Colon (tissue), 2 donors: Measurements from ENCODE around the gene VAV2.

Source experiments
- FAIRE-seq: peaks from 2 replicates; lab custom pipeline; 2012; peaks lifted over from hg19 to GRCh38; lab: Jason Lieb, UNC
- donor health status: control.
- donor health status: control.

The VAV2 gene

DNA sequence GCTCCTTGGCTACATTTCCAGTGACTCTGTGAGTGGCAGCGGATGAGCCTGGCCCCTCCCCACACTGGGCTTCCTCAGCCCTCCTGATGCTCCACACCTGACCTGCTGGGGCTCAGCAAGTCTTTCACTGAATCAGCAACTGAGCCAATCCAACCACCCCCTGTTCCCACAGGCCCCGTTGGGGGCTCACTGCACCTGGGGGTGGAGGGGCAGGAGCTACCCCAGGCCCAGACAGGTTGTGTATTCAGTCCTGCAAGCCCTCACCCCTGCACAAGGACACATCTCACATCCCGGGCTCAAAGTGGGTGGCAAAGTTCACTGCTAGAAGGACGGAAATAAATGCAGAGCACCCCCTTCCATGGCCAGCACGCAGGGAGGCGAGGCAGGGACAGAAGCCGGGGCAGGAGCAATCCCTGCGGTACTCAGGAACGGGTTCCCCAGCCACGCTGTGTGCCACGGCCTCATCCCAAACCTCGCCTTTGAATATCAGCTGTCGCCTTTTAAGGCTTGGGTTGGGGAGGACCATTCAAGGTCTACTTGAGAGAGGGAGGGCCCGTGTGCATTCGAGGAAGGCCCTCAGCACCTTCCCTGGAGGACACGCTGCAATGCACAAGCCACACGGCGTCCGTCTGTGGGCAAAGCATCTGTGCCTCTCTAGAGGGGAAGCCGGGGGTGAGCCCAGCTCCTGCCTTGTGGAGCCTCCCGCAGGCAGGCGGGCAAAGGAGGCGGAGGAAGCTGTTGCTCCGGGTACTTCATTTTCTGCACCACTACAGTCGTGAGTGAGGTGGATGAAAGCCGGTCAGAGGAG lies 179.0 kb downstream of the VAV2 start:
- no peak for FAIRE-seq

DNA sequence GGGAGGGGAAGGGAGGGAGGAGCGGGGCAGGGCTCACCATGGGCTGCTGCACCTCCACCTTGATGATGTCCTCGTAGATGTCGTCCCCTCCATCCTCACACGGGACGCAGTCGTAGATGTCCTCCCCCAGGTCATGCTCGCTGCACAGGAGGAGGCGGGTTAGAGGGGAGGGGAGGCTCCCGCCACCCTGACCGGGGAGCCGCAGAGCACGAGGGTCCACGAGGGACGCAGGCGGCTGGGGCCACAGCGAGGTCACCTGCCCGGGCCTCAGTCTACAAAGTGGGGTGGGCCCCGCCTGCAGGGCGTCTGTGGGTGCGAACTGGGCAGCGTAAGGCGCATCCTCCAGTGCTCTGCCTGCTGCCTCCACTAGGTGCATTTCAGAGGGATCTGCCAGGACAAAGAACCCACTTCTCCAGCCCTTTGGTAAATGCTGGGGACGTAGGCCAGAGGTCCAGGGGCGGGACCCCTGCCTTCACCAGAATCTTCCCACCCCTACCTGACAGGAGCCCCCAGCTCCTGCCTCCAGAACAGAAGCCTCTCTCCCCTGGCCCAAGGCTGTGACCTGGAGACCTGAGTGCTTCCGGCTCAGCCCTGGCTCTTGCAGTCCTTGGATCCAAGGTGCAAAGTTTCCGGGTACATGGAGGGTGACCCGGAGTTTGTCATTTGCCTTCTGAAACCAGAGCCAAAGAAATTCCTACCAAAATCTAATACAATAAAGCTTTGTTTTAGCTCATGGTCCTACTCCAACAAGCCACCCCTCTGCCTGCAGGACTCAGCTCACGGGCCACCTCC lies 179.9 kb downstream of the VAV2 start:
- FAIRE-seq = no peak

DNA sequence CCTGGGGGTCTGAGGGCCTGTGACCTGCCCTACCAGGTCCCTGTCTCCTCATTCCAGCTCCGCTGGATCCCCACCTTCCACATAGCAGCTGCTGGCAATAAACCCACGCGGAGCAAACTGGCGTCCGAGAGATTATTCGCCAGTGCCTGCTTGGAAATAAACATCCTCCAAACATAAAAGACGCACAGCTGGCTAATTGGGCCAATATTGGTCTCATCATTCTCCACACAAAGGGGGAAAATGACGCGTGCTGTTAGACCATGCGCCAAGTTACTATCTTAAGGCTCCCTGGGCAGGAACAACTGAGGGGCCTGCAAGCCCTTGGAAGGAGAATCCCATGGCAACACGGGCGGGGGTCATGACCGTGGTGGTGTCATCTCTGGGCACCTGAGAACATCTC lies 180.7 kb downstream of the VAV2 start:
- no peak for FAIRE-seq

DNA sequence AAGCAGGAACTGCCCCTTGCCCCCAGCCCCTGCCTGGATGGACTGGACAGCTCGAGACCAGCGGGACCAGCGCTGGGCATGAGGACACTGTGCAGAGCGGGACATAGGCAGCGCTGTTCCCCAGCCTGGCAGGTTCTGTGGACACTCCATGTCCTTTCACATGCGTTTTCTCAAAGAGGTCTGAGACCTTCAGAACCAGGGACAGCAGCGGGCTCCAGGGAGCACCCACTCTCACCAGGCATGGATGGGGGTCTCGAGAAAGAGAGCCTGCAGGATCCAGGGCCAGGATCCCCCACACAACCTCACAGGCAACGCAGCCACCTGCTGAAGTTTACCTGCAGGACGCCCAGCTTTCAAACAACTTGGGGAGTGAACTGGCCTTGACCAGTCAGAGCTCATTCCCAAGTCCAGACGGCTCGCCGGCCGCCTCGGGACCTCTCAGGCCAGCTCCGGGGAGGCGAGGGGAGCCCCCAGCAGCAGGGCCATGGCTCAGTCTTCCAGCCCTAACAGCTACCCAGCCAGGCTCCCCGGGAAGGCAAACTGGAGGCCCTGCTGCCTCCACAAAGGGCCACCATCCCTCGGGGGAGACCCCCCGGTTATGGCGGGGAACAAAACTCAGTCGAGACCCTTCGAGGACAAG lies 181.4 kb downstream of the VAV2 start:
- no peak for FAIRE-seq

- no peak for FAIRE-seq
Measured at GRCh38 chr9:133809335-133809734, 182.8 kb downstream of the VAV2 start.

DNA sequence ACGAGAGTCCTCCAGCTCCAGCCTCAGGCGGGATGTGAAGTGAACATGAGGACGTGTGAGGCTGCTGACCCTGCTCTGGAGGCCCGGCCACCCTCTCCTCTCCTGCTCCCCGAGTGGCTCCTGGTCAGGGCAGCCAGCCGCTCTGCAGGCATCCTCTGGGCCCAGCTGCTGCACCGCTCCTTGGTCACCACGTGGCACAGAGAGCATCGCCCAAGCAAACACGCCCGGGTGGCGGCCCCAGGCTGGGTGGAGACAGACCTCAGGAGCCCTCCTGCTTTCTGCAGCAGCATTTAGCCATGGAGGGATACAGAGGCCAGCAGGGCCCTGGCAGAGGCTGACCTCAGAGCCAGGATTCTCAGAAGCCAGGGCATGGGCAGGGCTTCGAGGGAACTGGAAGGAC lies 184.3 kb downstream of the VAV2 start:
- FAIRE-seq = no peak

DNA sequence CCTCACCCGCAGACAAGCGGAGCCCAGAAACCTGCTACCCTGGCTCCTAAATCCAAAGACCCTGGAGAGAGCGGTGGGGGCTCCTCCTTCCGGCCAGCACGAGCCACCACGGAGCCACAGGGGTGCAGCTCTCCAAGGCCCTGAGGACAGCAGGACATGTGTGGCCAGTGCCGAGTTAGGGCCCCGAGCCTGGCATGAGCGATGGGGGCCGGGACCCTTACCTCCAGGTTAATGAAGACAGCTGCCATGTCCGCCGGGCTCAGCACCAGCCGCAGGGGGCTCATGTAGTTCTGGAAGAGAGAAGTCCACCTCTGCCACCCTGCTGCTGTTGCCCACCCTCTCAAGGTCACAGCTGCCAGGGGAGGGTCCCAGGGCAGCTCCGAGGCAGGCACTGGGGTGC lies 185.1 kb downstream of the VAV2 start:
- FAIRE-seq = no peak

- FAIRE-seq = no peak
Measured at GRCh38 chr9:133806623-133807010, 185.5 kb downstream of the VAV2 start.

- FAIRE-seq = no peak
Measured at GRCh38 chr9:133805876-133806622, 186.1 kb downstream of the VAV2 start.

DNA sequence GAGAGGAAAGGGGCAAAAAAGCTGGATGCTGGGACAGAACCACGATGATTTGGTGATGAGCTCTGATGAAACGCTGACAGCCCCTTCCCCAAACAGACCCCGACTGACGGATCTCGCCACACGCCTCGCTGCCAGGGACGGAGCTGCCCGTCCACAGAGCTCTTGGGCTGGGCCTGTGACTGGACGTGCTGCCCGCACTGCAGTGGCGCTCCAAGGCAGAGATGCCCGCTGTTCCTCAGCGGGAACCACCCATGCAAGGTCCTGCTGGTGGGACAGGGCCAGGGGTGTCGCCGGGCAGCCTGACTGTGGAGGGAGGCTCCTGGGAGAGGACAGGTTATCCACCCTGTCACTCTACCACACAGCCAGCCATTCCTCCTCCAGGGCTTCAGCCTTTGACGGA lies 187.9 kb downstream of the VAV2 start:
- no peak for FAIRE-seq

- FAIRE-seq = no peak
Measured at GRCh38 chr9:133803745-133804144, 188.4 kb downstream of the VAV2 start.

GRCh38 chr9:133803028-133803585 lies 189.0 kb downstream of the VAV2 start:
- no peak for FAIRE-seq

- no peak for FAIRE-seq
Measured at GRCh38 chr9:133801739-133802138, 190.4 kb downstream of the VAV2 start.

DNA sequence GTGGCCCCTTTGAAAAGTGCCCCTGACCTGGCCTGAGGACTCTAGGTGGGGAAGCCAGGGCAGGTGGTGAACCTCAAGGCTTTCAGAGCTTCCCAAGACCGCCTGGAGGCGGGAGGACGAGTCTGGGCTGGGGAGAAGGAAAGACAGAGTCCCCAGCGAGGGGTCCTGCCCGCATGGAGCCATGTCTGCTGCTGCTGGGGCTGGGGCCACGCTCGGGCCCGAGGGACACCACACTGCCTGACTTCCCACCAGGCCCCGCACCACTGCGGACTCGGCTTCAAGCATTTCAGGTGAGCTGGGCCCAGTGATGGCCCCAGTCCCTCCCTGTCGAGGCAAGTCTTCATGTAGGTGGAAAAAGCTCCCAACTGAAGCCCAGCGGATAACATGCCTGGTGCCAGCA lies 191.9 kb downstream of the VAV2 start:
- no peak for FAIRE-seq

DNA sequence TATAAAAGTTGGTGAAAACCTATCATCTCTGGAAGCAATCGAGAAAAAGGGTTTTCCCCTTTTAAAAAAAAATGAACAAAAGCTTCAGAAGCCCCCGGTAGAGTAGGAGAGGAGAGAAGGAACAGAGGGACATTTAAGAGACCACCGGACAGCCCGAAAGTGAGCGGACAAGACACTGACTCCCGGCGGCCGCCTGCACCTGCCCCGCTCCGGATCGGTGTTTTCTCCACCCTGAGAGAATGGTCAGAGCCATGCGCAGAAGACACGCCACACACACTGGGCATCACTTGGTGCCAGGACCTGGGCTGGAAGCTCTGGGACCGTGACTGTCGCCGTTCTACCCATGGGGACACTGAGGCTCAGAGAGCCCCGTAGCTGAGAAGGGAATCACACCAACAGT lies 192.4 kb downstream of the VAV2 start:
- FAIRE-seq = no peak

DNA sequence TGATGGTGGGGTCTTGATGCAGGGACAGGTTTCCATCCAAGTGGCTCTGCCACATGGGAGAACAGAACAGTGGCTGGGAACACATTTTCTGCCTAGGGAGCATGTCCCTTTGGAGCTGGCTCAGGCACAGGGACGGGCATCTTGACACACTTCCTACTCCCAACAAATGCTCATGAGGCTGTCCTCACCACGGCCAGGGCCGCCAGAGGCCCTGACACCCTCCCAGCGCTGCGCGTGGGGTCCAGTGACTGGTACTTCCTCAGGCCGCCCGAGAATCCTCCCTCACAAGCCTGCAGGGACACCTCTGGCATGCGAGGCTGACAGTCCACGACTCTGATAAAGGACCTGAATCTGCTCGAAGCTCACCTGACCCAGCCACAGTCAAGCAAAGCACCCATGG lies 193.0 kb downstream of the VAV2 start:
- FAIRE-seq = no peak

DNA sequence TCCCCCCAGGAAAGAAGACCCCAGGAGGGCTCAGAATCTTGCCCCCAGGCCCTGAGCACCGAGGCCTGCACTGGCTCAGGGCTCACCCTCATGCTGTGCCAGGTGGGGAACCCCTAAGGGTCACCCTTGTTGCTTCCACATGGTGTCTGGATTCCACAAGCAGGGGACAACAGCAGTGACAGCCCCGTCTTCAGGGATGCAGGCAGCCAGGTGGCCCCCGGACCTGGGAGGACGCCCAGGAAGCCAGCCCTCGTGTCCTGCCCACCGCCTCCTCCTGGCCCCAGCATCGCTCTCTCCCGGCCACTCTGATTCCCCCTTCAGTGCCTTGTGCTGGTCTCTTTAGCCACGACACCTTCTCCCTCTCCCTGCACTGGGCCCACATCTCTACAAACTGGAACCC lies 194.0 kb downstream of the VAV2 start:
- FAIRE-seq = no peak

DNA sequence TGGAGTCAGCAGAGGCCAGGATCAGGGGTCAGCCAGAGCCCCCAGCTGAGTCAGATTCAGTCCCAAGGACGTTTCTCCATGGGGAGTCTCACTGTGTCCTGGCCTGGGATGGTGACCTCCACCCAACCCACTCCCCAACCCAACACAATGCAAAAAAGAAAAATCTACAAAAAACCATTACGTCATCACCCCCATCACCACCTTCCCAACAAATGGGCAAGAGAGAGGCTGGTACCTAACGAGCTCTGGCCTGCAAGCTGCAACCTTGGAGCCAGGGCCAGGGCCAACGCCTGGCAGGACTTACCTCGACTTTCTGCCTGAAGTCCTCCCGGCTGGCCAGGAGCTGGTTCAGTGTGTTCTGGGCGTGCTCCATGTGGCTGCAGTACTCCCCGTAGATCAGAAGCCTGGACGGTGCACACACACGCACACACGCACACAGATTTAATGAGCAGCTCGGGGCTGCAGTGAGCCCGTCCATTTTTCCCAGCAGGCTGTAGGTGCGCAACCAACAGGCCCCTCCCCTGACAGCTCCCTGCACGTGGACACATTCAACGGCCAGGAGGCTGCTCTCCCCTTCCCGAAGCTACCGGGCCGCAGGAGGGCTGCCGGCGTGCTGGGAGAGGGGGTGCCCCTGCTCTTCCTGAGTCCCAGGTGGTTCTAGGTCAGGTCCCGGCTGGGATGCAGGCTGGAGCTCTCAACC lies 194.6 kb downstream of the VAV2 start:
- FAIRE-seq = no peak

GRCh38 chr9:133796562-133796961 lies 195.6 kb downstream of the VAV2 start:
- no peak for FAIRE-seq

GRCh38 chr9:133795049-133795448 lies 197.1 kb downstream of the VAV2 start:
- FAIRE-seq = no peak

DNA sequence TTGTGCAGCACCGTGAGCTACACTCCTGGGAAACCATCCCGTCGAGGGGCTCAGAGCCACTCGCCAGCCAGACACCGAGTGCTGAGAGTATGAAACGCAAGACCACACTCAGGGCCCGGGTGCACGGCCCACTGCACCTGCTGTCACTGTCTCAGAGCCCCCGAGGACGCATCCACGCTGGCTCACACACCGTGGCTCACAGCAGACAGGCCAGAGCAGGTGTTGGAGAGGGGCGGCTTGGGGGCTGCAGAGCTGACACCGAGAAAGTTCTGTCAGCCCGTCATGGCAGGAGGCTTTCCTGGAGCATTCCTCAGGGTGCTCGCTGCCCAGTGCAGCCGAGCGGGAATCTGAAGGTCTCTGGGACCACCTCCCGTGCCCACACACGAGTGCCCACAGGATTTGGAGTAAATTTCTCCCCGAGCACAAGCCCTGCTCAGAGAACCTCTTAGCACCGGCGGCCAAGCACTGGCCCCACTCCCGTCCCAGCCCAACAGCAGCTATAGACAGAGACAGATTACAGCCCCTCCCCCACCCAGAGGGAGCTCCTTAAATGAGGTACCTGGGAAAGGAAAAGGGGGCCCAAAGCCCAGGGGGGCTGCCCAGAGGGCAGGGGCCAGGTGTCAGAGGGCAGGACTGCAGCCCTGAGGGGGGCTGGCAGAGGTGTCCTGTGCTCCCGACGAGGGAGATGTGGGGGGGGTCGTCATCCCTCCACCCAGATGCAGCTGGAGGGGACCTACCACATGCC lies 197.9 kb downstream of the VAV2 start:
- FAIRE-seq = no peak
